Measurements from ENCODE around the gene PITX2. TPM values are rescaled to one million over a fixed set of nuclear protein-coding genes. Genes with fewer than 3 reads are reported as not detected.

The PITX2 gene
- not detected for total RNA-seq
- polyA plus RNA-seq: not detected

- Histone ChIP-seq H3K9me3 (ENCODE audit: low read length) (no peaks in the 10 kb centered on the region), H3K4me1 (ENCODE audit: insufficient read depth, low read length) (no peaks in the 10 kb centered on the region), H3K27ac (ENCODE audit: low read depth, low read length) (no peak within 1 kb of the TSS), H3K36me3 (ENCODE audit: insufficient read depth, low read length) (no peaks in the 10 kb centered on the region), H3K27me3 (ENCODE audit: insufficient read depth, low read length, poor library complexity, severe bottlenecking) (peaks cover 67% of the 10 kb centered on the region), H3K4me3 (ENCODE audit: low read length) (no peak within 1 kb of the TSS)
- H3K4me1 Mint-ChIP-seq: peaks cover 24 to 50% (median 26%) of the 10 kb centered on the region in 3 donors
- POLR2A ChIA-PET: no interaction called here
- peak within 1 kb of the TSS; percentile 6 to 82 (median 61) for H3K4me3 Mint-ChIP-seq
- CTCF ChIA-PET: no interaction called here
- peaks cover 71 to 96% of the 10 kb centered on the region in 2 donors for H3K27me3 Mint-ChIP-seq
- H3K9me3 Mint-ChIP-seq: peaks cover 0 to 24% (median 16%) of the 10 kb centered on the region in 5 donors
- no peak for DNase-seq
- H3K27ac Mint-ChIP-seq: no peak within 1 kb of the TSS
- H3K36me3 Mint-ChIP-seq: no peaks in the 10 kb centered on the region
Measured at GRCh38 chr4:110622841-110623717, at the start of gene PITX2. Gene PITX2, minus strand, starts transcription at chr4:110623077. Its CDS starts 617 bp downstream, at chr4:110622460.

GRCh38 chr4:110671679-110672078, 48.8 kb upstream of the PITX2 start:
- peaks cover 0 to 3% (median 0%) of the 10 kb centered on the region in 5 donors for H3K9me3 Mint-ChIP-seq
- no peaks in the 10 kb centered on the region for H3K36me3 Mint-ChIP-seq
- no peaks in the 10 kb centered on the region for H3K27me3 ChIP-seq (ENCODE audit: insufficient read depth, low read length, poor library complexity, severe bottlenecking)
- H3K4me3 ChIP-seq (ENCODE audit: low read length): no peak overlapping the region
- POLR2A ChIA-PET: no interaction called here
- no peak overlapping the region for H3K4me3 Mint-ChIP-seq
- no peaks in the 10 kb centered on the region for H3K4me1 Mint-ChIP-seq
- peaks cover 0 to 5% of the 10 kb centered on the region in 2 donors for H3K27me3 Mint-ChIP-seq
- CTCF ChIA-PET: no interaction called here
- no peak overlapping the region for H3K27ac Mint-ChIP-seq
- H3K4me1 ChIP-seq (ENCODE audit: insufficient read depth, low read length): no peaks in the 10 kb centered on the region
- H3K36me3 ChIP-seq (ENCODE audit: insufficient read depth, low read length): no peaks in the 10 kb centered on the region
- no peak for DNase-seq
- no peaks in the 10 kb centered on the region for H3K9me3 ChIP-seq (ENCODE audit: low read length)
- no peak overlapping the region for H3K27ac ChIP-seq (ENCODE audit: low read depth, low read length)

- peaks cover 0 to 5% of the 10 kb centered on the region in 2 donors for H3K27me3 Mint-ChIP-seq
- Histone ChIP-seq H3K27ac (ENCODE audit: low read depth, low read length) (no peak overlapping the region), H3K9me3 (ENCODE audit: low read length) (no peaks in the 10 kb centered on the region), H3K27me3 (ENCODE audit: insufficient read depth, low read length, poor library complexity, severe bottlenecking) (no peaks in the 10 kb centered on the region), H3K4me1 (ENCODE audit: insufficient read depth, low read length) (no peaks in the 10 kb centered on the region), H3K4me3 (ENCODE audit: low read length) (no peak overlapping the region), H3K36me3 (ENCODE audit: insufficient read depth, low read length) (no peaks in the 10 kb centered on the region)
- CTCF ChIA-PET: no interaction called here
- H3K4me1 Mint-ChIP-seq: no peaks in the 10 kb centered on the region
- no peak for DNase-seq
- no peak overlapping the region for H3K4me3 Mint-ChIP-seq
- H3K27ac Mint-ChIP-seq: no peak overlapping the region
- peaks cover 0 to 3% (median 0%) of the 10 kb centered on the region in 5 donors for H3K9me3 Mint-ChIP-seq
- POLR2A ChIA-PET: no interaction called here
- H3K36me3 Mint-ChIP-seq: no peaks in the 10 kb centered on the region
Measured at GRCh38 chr4:110669663-110670062, 46.8 kb upstream of the PITX2 start.

GRCh38 chr4:110668463-110669235, 45.8 kb upstream of the PITX2 start:
- Mint-ChIP-seq H3K4me3 (no peak overlapping the region), H3K27ac (no peak overlapping the region), H3K27me3 (peaks cover 0 to 5% of the 10 kb centered on the region in 2 donors), H3K9me3 (peaks cover 0 to 8% (median 0%) of the 10 kb centered on the region in 5 donors), H3K4me1 (no peaks in the 10 kb centered on the region), H3K36me3 (no peaks in the 10 kb centered on the region)
- Histone ChIP-seq H3K9me3 (ENCODE audit: low read length) (no peaks in the 10 kb centered on the region), H3K36me3 (ENCODE audit: insufficient read depth, low read length) (no peaks in the 10 kb centered on the region), H3K4me3 (ENCODE audit: low read length) (no peak overlapping the region), H3K27ac (ENCODE audit: low read depth, low read length) (no peak overlapping the region), H3K4me1 (ENCODE audit: insufficient read depth, low read length) (no peaks in the 10 kb centered on the region), H3K27me3 (ENCODE audit: insufficient read depth, low read length, poor library complexity, severe bottlenecking) (no peaks in the 10 kb centered on the region)
- no peak for DNase-seq
- ChIA-PET POLR2A (no interaction called here), CTCF (no interaction called here)

- Mint-ChIP-seq H3K27me3 (peaks cover 0 to 5% of the 10 kb centered on the region in 2 donors), H3K4me3 (no peak overlapping the region), H3K27ac (no peak overlapping the region), H3K4me1 (no peaks in the 10 kb centered on the region), H3K9me3 (peaks cover 0 to 8% (median 0%) of the 10 kb centered on the region in 5 donors), H3K36me3 (no peaks in the 10 kb centered on the region)
- Histone ChIP-seq H3K9me3 (ENCODE audit: low read length) (no peaks in the 10 kb centered on the region), H3K36me3 (ENCODE audit: insufficient read depth, low read length) (no peaks in the 10 kb centered on the region), H3K4me1 (ENCODE audit: insufficient read depth, low read length) (no peaks in the 10 kb centered on the region), H3K27me3 (ENCODE audit: insufficient read depth, low read length, poor library complexity, severe bottlenecking) (no peaks in the 10 kb centered on the region), H3K4me3 (ENCODE audit: low read length) (no peak overlapping the region), H3K27ac (ENCODE audit: low read depth, low read length) (no peak overlapping the region)
- POLR2A ChIA-PET: no interaction called here
- CTCF ChIA-PET: no interaction called here
- no peak for DNase-seq
Measured at GRCh38 chr4:110667670-110668069, 44.8 kb upstream of the PITX2 start.

- DNase-seq: no peak
- no peaks in the 10 kb centered on the region for H3K4me1 ChIP-seq (ENCODE audit: insufficient read depth, low read length)
- Mint-ChIP-seq H3K4me1 (no peaks in the 10 kb centered on the region), H3K36me3 (no peaks in the 10 kb centered on the region), H3K9me3 (peaks cover 0 to 5% (median 0%) of the 10 kb centered on the region in 5 donors), H3K27ac (no peak overlapping the region), H3K4me3 (no peak overlapping the region), H3K27me3 (peaks cover 3 to 4% of the 10 kb centered on the region in 2 donors)
- H3K36me3 ChIP-seq (ENCODE audit: insufficient read depth, low read length): no peaks in the 10 kb centered on the region
- no peak overlapping the region for H3K4me3 ChIP-seq (ENCODE audit: low read length)
- CTCF ChIA-PET: no interaction called here
- H3K27ac ChIP-seq (ENCODE audit: low read depth, low read length): no peak overlapping the region
- POLR2A ChIA-PET: no interaction called here
- H3K27me3 ChIP-seq (ENCODE audit: insufficient read depth, low read length, poor library complexity, severe bottlenecking): no peaks in the 10 kb centered on the region
- no peaks in the 10 kb centered on the region for H3K9me3 ChIP-seq (ENCODE audit: low read length)
Measured at GRCh38 chr4:110666030-110666429, 43.2 kb upstream of the PITX2 start.

GRCh38 chr4:110663738-110664444, 41.0 kb upstream of the PITX2 start:
- CTCF ChIA-PET: no interaction called here
- Mint-ChIP-seq H3K27ac (no peak overlapping the region), H3K4me3 (no peak overlapping the region), H3K36me3 (no peaks in the 10 kb centered on the region), H3K27me3 (peaks cover 3 to 4% of the 10 kb centered on the region in 2 donors), H3K4me1 (no peaks in the 10 kb centered on the region), H3K9me3 (peaks cover 0 to 5% (median under 1%) of the 10 kb centered on the region in 5 donors)
- H3K36me3 ChIP-seq (ENCODE audit: insufficient read depth, low read length): no peaks in the 10 kb centered on the region
- no peaks in the 10 kb centered on the region for H3K9me3 ChIP-seq (ENCODE audit: low read length)
- H3K4me1 ChIP-seq (ENCODE audit: insufficient read depth, low read length): no peaks in the 10 kb centered on the region
- no peak for DNase-seq
- H3K4me3 ChIP-seq (ENCODE audit: low read length): no peak overlapping the region
- H3K27me3 ChIP-seq (ENCODE audit: insufficient read depth, low read length, poor library complexity, severe bottlenecking): no peaks in the 10 kb centered on the region
- H3K27ac ChIP-seq (ENCODE audit: low read depth, low read length): no peak overlapping the region
- POLR2A ChIA-PET: no interaction called here

- Mint-ChIP-seq H3K27me3 (peaks cover 3 to 6% of the 10 kb centered on the region in 2 donors), H3K27ac (no peak overlapping the region), H3K4me1 (no peaks in the 10 kb centered on the region), H3K9me3 (peaks cover 0 to 5% (median 2%) of the 10 kb centered on the region in 5 donors), H3K36me3 (no peaks in the 10 kb centered on the region), H3K4me3 (no peak overlapping the region)
- H3K36me3 ChIP-seq (ENCODE audit: insufficient read depth, low read length): no peaks in the 10 kb centered on the region
- CTCF ChIA-PET: no interaction called here
- H3K27ac ChIP-seq (ENCODE audit: low read depth, low read length): no peak overlapping the region
- H3K9me3 ChIP-seq (ENCODE audit: low read length): no peaks in the 10 kb centered on the region
- DNase-seq: no peak
- POLR2A ChIA-PET: no interaction called here
- H3K27me3 ChIP-seq (ENCODE audit: insufficient read depth, low read length, poor library complexity, severe bottlenecking): no peaks in the 10 kb centered on the region
- H3K4me3 ChIP-seq (ENCODE audit: low read length): no peak overlapping the region
- no peaks in the 10 kb centered on the region for H3K4me1 ChIP-seq (ENCODE audit: insufficient read depth, low read length)
Measured at GRCh38 chr4:110663206-110663605, 40.3 kb upstream of the PITX2 start.

Measured in CD8-positive, alpha-beta memory T cell (primary cell).